ENCODE data around the gene KAT8.
"Not testable (repeated sequence)": the region's sequence is repeated elsewhere in the genome, so short reads cannot be mapped to it uniquely, and the experiment has no call there.

The KAT8 gene

GRCh38 chr16:31143011-31143693, 25.7 kb downstream of the KAT8 start:
- in situ Hi-C loops (cut with MboI; ENCODE audit: low pct_unique_long_range_greater_than_20kb, low sequenced_read_pairs, unreplicated experiment), result no loop called here
- no peak for DNase-seq (ENCODE audit: low spot score)
- TF ChIP-seq, protein P1, sequence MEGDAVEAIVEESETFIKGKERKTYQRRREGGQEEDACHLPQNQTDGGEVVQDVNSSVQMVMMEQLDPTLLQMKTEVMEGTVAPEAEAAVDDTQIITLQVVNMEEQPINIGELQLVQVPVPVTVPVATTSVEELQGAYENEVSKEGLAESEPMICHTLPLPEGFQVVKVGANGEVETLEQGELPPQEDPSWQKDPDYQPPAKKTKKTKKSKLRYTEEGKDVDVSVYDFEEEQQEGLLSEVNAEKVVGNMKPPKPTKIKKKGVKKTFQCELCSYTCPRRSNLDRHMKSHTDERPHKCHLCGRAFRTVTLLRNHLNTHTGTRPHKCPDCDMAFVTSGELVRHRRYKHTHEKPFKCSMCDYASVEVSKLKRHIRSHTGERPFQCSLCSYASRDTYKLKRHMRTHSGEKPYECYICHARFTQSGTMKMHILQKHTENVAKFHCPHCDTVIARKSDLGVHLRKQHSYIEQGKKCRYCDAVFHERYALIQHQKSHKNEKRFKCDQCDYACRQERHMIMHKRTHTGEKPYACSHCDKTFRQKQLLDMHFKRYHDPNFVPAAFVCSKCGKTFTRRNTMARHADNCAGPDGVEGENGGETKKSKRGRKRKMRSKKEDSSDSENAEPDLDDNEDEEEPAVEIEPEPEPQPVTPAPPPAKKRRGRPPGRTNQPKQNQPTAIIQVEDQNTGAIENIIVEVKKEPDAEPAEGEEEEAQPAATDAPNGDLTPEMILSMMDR (IDR thresholded peaks at IDR 0.05; ENCODE audit: extremely low read depth, insufficient read depth, missing control alignments), result no peak

DNA sequence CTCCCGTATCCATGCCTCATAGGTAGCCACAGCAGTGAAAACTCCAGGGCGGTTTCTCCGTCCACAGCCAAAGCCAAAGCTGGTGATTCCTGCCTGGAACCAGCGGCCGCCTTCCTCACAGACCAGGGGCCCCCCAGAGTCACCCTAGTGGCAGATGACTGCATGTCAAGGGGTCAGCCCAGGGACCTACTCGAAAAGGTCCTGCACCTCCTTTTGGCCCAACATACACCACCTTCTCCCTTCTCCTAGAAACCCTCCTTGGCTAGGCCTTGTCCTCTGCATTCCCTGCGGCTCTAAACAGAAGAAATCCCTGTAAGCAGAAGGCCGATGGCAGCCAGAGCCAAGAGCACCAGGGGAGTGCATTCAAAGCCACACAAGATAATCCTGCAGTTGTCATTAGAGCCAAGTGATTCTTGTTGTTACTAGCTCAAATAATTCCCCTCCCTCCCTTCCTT, 26.3 kb downstream of the KAT8 start:
- in situ Hi-C loops (cut with MboI; ENCODE audit: low pct_unique_long_range_greater_than_20kb, low sequenced_read_pairs, unreplicated experiment), result no loop called here
- TF ChIP-seq, protein P1 (IDR thresholded peaks at IDR 0.05; ENCODE audit: extremely low read depth, insufficient read depth, missing control alignments), result no peak
- no peak for DNase-seq (ENCODE audit: low spot score)

DNA sequence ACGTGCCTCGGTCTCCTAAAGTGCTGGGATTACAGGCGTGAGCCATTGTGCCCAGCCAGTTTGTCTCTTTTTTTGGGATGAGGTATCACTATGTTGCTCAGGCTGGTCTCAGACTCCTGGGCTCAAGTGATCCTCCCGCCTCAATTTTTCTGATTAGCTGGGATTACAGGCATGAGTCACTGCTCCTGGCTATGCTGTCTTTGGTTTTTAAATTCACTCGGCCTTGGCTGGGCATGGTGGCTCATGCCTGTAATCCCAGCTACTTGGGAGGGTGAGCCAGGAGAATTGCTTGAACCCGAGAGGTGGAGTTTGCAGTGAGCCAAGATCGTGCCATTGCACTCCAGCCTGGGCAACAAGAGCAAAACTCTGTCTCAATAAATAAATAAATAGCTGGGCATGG, 27.0 kb downstream of the KAT8 start:
- in situ Hi-C loops (cut with MboI; ENCODE audit: low pct_unique_long_range_greater_than_20kb, low sequenced_read_pairs, unreplicated experiment); DNase-seq (ENCODE audit: low spot score): not testable (repeated sequence)

GRCh38 chr16:31145398-31145990, 28.0 kb downstream of the KAT8 start:
- TF ChIP-seq, protein P1 (IDR thresholded peaks at IDR 0.05; ENCODE audit: extremely low read depth, insufficient read depth, missing control alignments), result no peak
- DNase-seq (ENCODE audit: low spot score), result no peak
- in situ Hi-C loops (cut with MboI; ENCODE audit: low pct_unique_long_range_greater_than_20kb, low sequenced_read_pairs, unreplicated experiment), result no loop called here

DNA sequence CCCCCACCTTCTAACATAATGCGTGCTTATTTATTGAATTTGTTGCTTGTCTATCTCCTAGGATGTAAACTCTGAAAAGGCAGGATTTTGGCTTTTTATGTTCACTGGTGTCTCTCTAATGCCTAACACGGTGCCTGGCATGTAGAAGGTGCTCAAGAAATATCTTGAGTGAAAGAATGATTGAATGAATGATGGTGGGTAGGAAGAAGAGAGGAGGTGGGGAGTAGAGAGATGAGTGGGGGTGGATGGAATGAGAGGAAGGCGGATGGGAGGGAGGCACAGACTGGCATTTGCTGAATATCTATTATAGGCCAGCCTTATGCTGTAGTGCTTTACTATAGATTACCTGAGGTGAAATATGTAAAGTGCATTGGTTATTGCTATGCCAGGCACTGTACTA, 30.1 kb downstream of the KAT8 start:
- in situ Hi-C loops (cut with MboI; ENCODE audit: low pct_unique_long_range_greater_than_20kb, low sequenced_read_pairs, unreplicated experiment), result no loop called here
- TF ChIP-seq, protein P1 (IDR thresholded peaks at IDR 0.05; ENCODE audit: extremely low read depth, insufficient read depth, missing control alignments), result no peak
- no peak for DNase-seq (ENCODE audit: low spot score)

GRCh38 chr16:31148281-31148728, 30.8 kb downstream of the KAT8 start:
- TF ChIP-seq, protein P1 (IDR thresholded peaks at IDR 0.05; ENCODE audit: extremely low read depth, insufficient read depth, missing control alignments), result no peak
- in situ Hi-C loops (cut with MboI; ENCODE audit: low pct_unique_long_range_greater_than_20kb, low sequenced_read_pairs, unreplicated experiment), result no loop called here
- DNase-seq (ENCODE audit: low spot score), result no peak

- DNase-seq (ENCODE audit: low spot score), result no peak
- TF ChIP-seq, protein P1 (IDR thresholded peaks at IDR 0.05; ENCODE audit: extremely low read depth, insufficient read depth, missing control alignments), result no peak
- in situ Hi-C loops (cut with MboI; ENCODE audit: low pct_unique_long_range_greater_than_20kb, low sequenced_read_pairs, unreplicated experiment), result no loop called here
Observed at GRCh38 chr16:31148896-31149295, 31.4 kb downstream of the KAT8 start.

All from GM13977 (cell line).